DMS 273 treated with DMSO at 0.1 percent for 48 hours (cell line): ENCODE results near the gene CLEC18C.
"Not testable (repeated sequence)": the region's sequence is repeated elsewhere in the genome, so short reads cannot be mapped to it uniquely, and the experiment has no call there.

Source experiments
- DNase-seq: peaks from one replicate; lab custom pipeline; 2025; lab: John Stamatoyannopoulos, UW

The CLEC18C gene

DNA sequence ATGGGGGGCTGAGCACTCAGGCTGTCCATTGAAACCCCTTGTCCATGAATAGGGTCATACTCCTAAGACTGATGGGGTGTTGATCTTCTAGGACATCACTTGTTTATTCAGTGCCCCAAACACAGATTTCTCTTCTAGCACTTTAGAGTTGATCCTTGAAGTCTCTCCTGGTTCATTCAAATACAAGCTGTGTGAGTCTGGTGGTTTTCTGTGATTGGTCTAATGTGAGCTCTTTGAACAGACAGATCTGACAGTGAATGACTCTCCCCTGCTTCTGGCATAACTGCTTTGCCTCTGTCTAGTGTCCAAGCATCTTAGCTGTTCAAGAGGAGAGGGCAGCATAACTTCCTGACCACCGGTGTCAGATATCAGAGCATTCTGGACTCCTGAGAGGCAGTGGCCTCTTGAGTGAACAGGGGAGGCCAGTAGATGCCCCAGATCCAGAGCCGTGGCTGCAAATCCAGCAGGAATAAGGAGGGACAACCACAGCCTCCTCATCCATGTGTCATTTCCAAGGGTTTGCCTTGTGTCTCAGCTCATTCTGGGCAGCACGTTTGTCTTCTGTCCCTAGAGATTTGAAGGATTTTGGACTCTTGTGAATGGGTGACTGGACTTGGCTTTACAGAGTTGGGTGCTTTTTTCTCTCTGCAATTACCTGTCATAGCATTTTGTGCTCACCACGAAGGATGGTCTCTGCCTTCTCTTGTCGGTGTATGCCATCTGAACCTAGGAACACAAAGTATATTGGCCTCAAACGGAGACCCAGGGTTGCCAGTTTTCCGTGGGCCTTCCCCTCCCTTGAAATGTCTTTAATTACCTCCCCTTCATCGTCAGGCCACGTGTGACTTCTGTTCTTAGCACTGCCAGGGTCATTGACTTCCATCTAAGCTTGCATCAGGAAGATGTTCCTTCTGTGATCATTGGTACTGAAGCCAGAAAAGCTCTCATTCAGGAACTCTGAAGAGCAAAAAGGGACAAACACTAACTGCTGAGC, 13.9 kb upstream of the CLEC18C start:
- DNase-seq: no peak

DNA sequence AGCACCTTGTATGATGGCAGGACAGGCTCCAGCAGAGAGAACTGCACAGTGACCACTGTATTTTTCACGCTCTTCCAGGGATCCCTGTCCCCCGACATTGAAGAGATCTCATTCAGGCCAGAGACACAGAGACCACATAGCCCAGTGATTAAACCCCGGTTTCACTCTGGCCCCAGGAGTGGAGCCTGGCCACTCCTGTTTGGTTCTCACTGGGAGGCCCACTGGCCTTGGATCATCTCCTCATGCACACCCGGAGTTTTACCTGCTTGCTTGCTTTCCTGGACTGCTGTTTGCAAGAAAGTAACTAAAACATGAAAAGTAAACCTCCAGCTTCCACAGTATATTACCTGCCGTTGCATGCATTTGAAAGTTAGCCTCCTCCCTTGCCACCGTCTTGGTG, 13.2 kb upstream of the CLEC18C start:
- no peak for DNase-seq

DNA sequence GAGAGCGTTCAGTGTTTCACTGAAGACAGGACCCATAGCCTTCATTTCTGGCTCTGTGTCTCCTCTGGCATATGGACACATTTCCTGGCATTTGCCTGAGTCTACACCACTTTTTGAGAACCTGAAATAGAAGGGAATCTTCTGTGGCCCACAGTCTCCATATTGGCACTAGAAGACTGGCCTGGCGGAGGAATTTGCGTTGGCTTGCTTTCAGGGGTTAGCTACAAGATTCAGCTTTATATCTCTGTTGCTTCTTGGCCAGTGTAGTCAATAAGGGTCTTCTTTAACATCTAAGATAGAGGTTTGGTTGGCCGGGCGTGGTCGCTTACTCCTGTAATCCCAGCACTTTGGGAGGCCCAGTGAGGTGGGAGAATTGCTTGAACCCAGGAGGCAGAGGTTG, 12.8 kb upstream of the CLEC18C start:
- DNase-seq: no peak

DNA sequence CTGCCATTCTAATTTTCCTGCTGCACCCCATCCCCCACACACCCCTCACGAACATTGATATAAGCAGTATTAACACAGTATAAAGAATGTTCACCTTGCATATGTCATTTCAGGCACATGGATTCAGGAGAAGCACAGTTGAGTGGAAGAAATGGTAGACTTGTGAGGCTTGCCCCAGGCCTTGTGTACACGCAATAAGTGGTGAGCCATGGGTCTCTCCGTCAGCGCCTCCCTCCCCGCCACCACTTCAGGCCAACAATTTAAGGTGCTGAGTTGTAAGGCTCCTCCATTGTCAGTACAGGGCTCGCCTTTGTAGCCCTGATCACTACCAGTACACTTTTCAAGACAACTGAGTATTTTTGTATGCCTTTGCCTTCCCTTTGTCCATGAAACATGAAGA, 12.2 kb upstream of the CLEC18C start:
- DNase-seq: no peak

DNA sequence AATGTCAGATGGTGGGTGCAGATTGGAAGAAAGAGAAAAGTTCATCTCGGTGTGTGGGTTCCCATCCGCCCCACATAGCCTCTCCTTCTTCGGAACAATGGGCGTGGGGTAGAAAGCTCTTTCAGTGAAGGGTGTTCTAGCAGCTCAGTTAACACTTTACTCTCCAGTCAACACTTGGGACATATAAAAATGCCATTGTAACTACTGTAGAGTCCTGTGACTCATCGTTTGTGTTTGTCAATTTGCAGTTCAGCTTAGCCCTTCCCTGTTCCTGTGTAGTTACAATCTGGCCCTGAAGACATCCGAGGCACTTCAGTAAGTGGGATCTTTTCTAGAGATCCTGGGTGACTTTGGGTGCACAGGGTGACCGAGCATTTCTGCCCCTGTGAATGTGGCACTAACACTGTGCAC, 11.5 kb upstream of the CLEC18C start:
- no peak for DNase-seq

DNA sequence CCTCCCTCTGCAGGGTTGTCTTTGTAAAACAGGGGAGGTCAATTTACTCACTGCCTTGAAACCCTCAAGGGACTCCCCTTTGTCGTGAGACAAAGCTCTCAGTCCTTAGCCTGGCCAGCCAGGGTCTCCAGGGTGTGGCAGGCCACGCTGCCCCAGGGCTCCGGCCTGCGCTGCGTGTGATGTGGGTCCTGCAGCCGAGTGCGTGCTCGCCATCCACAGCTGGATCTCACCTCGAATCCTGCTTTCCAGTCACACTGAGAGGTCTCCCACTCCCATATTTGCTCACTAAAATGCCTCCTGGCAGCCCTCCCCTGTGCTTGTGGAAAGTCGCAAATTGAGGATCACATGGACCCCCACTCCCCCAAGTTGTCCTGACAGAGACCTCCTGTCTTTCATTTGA, 10.0 kb upstream of the CLEC18C start:
- DNase-seq: no peak

DNA sequence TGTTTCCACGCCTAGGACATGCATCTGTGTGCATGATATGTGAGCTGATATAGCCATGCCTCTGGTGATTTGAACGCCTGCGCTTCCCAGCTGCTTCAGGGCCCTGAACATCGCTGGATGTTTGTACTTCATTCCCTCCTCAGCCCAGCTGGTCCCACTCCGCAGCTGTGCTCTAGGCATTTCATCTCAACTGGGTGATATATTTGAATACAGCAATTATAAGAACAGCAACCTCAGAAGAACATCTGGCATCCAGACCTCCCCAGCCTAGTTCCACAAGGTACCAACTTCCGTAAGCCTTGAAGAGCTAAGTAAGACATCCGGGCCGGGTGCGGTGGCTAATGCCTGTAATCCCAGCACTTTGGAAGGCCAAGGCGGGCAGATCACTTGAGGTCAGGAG, 6.9 kb upstream of the CLEC18C start:
- DNase-seq: not testable (repeated sequence)

DNA sequence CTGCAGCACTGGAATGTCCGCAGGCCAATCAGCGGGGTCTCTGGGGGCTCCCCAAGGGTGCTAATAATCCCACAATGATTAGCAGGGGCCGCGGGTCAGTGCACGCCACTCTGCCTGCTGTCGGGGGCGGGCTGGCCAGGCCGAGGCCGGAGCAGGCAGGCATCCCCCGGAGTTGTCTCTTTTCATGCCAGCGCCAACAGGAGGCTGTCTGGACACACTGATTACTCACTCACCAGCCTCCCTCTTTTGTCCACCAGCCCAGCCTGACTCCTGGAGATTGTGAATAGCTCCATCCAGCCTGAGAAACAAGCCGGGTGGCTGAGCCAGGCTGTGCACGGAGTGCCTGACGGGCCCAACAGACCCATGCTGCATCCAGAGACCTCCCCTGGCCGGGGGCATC, 329 bp downstream of the CLEC18C start:
- not testable (repeated sequence) for DNase-seq

DNA sequence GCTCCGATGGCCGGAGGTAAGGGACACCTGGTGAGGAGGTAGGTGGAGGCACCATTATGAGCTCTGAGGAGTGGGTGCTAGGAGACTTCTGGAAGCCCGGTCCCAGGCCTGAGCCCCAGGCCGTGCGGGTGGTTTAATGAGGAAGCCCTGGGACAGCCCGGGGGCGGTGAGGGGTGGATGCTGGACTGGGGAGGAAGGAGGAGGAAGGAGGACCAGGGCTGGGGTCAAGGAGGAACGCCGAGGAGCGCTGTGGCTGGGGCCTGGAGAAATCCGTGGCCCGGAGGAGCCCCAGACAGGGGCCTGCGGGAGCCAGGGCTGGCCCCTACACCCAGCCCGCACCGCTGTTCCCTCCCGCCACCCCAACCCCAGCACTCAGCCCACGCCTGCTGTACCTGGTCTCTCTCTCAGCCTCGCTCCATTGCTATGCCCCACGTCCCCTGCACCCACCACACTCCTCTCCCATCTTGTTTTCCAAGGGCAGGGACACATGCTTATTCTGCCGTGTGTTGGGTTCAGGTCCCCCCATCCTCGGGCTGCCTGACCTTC, 873 bp downstream of the CLEC18C start:
- not testable (repeated sequence) for DNase-seq

DNA sequence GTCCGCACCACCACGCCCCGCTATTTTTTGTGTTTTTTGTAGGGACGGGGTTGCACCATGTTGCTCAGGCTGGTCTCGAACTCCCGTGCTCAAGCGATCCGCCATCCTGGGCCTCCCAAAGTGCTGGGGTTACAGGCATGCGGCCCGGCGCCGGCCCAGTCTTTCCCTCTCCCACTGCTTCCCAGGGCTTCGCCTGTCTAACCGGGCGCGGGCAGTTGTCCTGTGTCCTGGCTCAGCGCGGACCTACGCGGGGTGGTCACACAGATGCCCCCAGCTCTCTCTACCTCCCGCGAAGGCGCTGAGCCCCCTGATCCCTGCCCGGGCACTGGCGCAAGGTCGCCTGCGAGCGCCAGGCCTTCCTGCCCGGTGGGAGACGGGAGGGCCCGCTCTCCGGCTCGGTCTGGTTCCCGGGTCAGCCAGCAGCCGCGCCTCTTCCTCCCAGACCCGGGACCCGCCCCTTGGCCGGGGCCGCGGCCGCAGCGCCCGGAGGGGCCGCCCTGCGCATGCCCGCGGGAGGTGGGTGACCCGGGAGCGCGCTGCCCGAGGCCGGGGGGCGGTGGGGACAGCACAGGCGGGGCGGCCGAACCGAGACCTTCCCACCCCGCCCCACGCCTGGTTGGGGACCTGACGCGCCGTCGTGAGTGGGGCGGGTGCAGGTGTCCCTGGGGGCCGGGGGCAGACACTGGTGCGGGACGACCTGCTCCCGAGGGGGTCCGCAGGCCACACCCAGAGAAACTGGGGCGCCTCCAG, 14.4 kb downstream of the CLEC18C start:
- not testable (repeated sequence) for DNase-seq

DNA sequence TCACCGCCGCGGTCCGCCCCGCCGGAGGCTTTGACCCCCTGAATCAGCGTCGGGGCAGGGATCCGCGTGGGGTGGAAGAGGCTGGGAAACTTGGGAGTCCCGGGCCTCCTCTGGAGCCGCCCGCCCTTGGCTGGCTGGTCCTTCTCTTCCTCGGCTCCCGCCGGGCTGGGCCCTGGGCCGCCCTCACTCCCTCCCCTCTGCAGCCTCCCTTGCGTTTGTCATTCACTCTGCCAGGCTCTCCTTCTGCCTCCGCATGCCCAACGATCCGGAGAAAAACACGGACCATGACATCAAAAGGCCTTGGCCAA, 15.0 kb downstream of the CLEC18C start:
- DNase-seq: not testable (repeated sequence)

DNA sequence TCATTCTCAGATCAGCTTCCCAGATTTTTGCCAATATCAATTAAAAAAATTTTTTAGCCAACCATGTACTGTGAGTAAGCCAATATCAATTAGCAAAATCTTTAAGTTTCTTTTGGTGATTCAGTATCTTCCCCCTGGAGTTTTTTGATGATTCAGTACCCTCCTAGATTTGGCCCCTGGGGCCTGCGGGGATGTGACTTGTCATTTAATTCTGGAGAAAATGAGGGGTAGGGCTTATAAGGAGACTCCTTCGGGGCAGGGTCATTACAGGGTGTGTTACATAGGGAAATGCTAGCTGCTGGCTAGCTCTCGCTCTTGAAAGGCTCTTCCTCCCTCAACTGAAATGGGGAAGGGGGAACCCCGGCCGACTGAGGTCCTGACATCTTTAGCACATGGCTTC, 17.0 kb downstream of the CLEC18C start:
- not testable (repeated sequence) for DNase-seq

DNA sequence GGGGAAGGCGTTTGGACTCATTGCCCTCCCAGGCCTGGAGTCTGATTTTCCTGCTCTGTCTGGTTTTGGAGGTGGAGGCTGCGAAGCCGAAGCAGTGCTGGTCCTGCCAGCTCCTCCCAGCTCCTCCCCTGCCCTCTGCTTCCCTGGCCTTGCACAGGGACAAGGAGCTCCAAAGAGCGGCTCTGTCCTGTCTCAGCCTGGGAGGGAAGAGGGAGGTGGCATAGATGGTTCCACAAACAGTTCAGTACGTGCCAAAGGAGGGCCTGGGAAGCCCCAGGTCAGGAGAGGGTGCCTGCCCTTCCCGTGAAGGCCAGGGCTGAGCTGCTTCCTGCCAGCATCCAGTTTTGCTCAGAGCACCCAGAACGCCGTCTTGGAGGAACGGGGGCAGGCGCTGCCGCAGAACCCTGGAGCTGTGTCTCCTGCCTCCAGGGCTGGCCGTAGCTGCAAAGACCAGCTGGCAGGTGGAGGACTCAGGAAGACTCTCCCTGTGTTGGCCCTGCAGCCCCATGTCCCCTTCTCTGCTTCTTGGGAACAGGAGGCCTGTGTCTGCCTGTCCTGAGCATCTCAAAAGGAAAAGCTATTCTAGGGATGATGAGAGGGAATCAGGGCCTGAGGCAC, 23.2 kb downstream of the CLEC18C start:
- DNase-seq: not testable (repeated sequence)

DNA sequence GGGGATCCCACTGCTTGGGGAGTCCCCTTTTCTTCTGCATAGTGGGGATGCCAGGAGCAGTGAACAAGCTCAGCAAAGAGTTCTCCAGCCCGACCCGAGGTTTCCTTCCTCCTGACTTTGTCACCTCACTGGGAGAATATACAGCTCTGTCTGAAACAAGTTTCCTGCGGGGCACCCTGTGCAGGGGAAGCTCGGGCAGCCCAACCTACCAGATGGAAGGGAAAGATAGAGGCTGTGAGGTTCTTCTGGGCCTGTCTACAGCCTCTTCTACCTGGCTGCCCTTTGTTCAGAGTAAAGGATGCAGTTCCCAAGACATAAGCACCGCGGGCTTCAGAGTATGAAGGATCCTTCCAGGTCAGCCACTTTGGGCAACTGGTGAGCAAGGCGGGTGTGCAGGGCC, 24.0 kb downstream of the CLEC18C start:
- DNase-seq: not testable (repeated sequence)

DNA sequence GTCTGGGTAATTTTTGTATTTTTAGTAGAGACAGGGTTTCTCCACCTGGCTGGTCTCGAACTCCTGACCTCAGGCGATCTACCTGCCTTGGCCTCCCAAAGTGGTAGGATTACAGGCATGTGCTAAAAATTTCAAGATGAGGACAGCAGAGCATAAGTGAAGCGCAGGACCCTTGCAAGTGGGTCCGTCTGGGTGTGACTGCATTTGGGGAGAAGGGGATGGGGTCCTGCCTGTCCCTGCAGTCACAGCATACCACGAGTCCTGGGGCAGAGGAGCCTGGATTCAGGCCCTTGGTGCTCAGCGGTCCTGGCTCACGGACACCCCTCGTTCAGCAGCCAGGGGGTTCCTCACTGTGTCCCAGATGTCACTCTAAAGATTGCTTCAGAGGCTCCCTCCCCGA, 24.6 kb downstream of the CLEC18C start:
- not testable (repeated sequence) for DNase-seq

DNA sequence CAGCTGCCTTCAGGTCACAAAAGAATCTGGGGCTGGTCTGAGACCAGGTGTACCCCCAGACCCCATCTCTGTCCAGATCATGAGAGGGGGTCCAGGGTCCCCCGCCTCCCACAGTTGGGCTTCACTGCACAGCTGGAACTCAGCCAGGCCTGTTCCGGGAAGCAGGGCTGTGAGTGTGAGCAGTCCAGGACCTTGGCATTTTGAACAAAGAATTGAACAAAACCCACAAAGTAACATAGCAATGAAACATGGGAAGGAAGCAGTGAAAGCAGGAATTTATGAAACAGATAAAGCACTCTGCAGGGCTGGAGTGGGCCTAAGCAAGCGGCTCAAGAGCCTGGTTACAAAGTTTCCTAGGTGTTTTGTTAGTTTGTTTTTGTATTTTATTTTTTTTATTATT, 25.1 kb downstream of the CLEC18C start:
- DNase-seq: not testable (repeated sequence)

DNA sequence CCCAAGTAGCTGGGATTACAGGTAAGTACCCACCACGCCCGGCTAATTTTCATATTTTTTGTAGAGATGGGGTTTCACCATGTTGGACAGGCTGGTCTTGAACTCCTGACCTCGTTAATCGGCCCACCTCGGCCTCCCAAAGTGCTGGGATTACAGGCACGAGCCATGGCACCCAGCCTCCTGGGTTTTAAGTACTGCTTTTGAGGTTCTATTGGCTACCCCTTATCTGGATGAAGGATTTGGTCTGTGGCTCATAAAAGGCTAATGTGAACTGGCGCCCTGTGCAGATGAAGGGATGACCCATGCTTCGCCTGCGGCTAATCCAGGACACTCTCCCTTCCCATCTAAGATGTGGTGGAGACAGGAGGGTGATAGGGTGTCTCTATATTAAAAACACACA, 25.6 kb downstream of the CLEC18C start:
- DNase-seq: not testable (repeated sequence)

DNA sequence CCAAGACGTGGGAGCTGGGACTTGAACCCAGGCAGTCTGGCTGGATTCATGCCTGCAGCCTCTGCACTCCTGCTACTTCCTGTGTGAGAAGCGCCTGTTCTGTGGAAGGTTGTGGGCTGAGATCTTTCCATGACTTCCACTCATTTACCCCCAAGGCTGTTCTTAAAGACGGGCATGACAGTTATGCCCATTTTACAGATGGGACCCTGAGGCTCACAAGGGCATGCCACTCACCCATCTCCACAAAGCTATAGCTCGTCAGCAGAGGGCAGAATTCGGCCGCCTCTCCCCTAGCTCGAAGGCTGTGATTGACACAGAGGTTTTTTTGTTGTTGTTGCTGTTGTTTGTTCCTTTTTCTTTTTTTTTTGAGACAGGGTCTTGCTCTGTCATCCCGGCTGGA, 26.5 kb downstream of the CLEC18C start:
- not testable (repeated sequence) for DNase-seq

DNA sequence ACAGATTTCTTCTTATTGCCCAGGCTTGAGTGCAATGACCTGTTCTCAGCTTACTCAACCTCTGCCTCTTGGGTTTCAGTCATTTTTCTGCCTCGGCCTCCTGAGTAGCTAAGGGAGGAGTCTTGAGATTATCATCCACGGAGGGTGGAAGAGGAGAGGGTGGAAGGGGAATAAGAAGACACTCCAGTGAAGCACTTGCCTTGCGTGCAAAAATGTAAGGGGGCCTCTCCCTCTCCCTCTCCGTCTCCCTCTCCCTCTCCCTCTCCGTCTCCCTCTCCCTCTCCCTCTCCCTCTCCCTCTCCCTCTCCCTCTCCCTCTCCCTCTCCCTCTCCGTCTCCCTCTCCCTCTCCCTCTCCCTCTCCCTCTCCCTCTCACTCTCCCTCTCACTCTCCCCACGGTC, 29.9 kb downstream of the CLEC18C start:
- DNase-seq: not testable (repeated sequence)

DNA sequence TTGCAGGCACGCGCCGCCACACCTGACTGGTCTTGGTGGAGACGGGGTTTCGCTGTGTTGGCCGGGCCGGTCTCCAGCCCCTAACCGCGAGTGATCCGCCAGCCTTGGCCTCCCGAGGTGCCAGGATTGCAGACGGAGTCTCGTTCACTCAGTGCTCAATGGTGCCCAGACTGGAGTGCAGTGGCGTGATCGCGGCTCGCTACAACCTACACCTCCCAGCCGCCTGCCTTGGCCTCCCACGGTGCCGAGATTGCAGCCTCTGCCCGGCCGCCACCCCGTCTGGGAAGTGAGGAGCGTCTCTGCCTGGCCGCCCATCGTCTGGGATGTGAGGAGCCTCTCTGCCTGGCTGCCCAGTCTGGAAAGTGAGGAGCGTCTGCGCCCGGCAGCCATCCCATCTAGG, 30.4 kb downstream of the CLEC18C start:
- not testable (repeated sequence) for DNase-seq

DNA sequence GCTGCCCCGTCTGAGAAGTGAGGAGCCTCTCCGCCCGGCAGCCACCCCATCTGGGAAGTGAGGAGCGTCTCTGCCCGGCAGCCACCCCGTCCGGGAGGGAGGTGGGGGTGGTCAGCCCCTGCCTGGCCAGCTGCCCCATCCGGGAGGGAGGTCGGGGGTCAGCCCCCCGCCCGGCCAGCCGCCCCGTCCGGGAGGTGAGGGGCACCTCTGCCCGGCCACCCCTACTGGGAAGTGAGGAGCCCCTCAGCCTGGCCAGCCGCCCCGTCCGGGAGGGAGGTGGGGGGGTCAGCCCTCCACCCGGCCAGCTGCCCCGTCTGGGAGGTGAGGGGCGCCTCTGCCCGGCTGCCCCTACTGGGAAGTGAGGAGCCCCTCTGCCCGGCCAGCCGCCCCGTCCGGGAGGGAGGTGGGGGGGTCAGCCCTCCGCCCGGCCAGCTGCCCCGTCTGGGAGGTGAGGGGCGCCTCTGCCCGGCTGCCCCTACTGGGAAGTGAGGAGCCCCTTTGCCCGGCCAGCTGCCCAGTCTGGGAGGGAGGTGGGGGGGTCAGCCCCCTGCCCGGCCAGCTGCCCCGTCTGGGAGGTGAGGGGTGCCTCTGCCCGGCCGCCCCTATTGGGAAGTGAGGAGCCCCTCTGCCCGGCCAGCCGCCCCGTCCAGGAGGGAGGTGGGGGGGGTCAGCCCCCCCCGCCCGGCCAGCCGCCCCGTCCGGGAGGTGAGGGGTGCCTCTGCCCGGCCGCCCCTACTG, 31.2 kb downstream of the CLEC18C start:
- DNase-seq: not testable (repeated sequence)

DNA sequence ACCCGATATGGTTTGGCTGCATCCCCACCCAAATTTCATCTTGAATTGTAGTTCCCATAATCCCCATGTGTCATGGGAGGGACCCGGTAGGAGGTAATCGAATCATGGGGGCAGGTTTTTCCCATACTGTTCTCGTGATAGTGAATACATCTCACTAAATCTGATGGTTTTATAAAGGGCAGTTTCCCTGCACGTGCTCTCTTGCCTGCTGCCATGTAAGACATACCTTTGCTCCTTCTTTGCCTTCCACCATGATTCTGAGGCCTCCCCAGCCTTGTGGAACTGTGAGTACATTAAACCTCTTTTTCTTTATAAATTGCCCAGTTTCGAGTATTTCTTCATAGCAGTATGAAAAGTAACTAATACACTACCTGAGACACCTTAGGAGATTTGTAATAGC, 32.8 kb downstream of the CLEC18C start:
- not testable (repeated sequence) for DNase-seq
